CD4-positive, alpha-beta memory T cell (primary cell): ENCODE data around the gene LTBP1. TPM values are rescaled to one million over a fixed set of nuclear protein-coding genes. Genes with fewer than 3 reads are reported as not detected.

Experiments used
- CTCF ChIA-PET: fragments of 350-600 bp; sonication (Branson Sonifier 250); formaldehyde crosslinking; loops from one replicate; lab custom pipeline; 2021; ENCODE audit warnings: inconsistent platforms; ENCODE audit not compliant: partially characterized antibody; lab: Charles Lee
- POLR2A ChIA-PET: fragments of 350-600 bp; sonication (Branson Sonifier 250); formaldehyde crosslinking; loops from one replicate; lab custom pipeline; 2021; ENCODE audit not compliant: partially characterized antibody; lab: Charles Lee
- DNase-seq, 5 donors: peaks; one replicate each; pipeline versions ENCODE4 v3.0.0 to v3.0.0-alpha.2; 2020 to 2022; ENCODE audit warnings: mixed read lengths in 1 of 5
- H3K27ac ChIP-seq: one replicate; pipeline ENCODE4 v1.7.0; 2013; ENCODE audit warnings: low read depth, low read length
- H3K27me3 ChIP-seq: 2 replicates; pipeline ENCODE4 v1.7.0; 2013; ENCODE audit warnings: mild to moderate bottlenecking, low read length, moderate library complexity; ENCODE audit not compliant: insufficient read depth
- H3K36me3 ChIP-seq: 2 replicates; pipeline ENCODE4 v1.7.0; 2013; ENCODE audit warnings: mild to moderate bottlenecking, low read length, moderate library complexity; ENCODE audit not compliant: insufficient read depth
- H3K4me1 ChIP-seq: 2 replicates; pipeline ENCODE4 v1.7.0; 2013; ENCODE audit warnings: mild to moderate bottlenecking, low read length, moderate library complexity; ENCODE audit not compliant: insufficient read depth
- H3K4me3 ChIP-seq, 2 donors: one replicate each; pipeline ENCODE4 v1.7.0; 2013; ENCODE audit warnings: low read length in 2 of 2, mild to moderate bottlenecking in 1 of 2
- H3K9me3 ChIP-seq, 2 donors: one replicate each; pipeline ENCODE4 v1.7.0; 2013; ENCODE audit warnings: low read length in 2 of 2, control low read depth in 1 of 2; ENCODE audit not compliant: control insufficient read depth in 1 of 2
- H3K27ac Mint-ChIP-seq, 7 donors: one replicate each; pipeline ENCODE4 v1.8.0; 2020 to 2021; ENCODE audit warnings: mixed read lengths in 7 of 7, mild to moderate bottlenecking in 6 of 7, inconsistent platforms in 3 of 7, moderate library complexity in 3 of 7
- H3K27me3 Mint-ChIP-seq, 2 donors: one replicate each; pipeline ENCODE4 v1.8.0; 2020 to 2021; ENCODE audit warnings: mixed read lengths in 2 of 2
- H3K36me3 Mint-ChIP-seq, 2 donors: one replicate each; pipeline ENCODE4 v1.8.0; 2020 to 2021; ENCODE audit warnings: mixed read lengths in 2 of 2, inconsistent platforms in 1 of 2, mild to moderate bottlenecking in 1 of 2
- H3K4me1 Mint-ChIP-seq, 4 donors: one replicate each; pipeline ENCODE4 v1.8.0; 2020 to 2021; ENCODE audit warnings: mixed read lengths in 4 of 4, mild to moderate bottlenecking in 1 of 4
- H3K4me3 Mint-ChIP-seq, 8 donors: one replicate each; pipeline ENCODE4 v1.8.0; 2020 to 2021; ENCODE audit warnings: mixed read lengths in 8 of 8, mild to moderate bottlenecking in 7 of 8, moderate library complexity in 6 of 8, inconsistent platforms in 3 of 8
- H3K9me3 Mint-ChIP-seq, 8 donors: one replicate each; pipeline ENCODE4 v1.8.0; 2020 to 2021; ENCODE audit warnings: mixed read lengths in 8 of 8, mild to moderate bottlenecking in 5 of 8, inconsistent platforms in 3 of 8, moderate library complexity in 1 of 8
- intact Hi-C: fragments of 100-400 bp; cut with micrococcal nuclease; formaldehyde crosslinking; loops from one replicate; pipeline ENCODE4 v1.15.1; 2023
- polyA plus RNA-seq, 2 donors: library from polyadenylated mRNA; unstranded; fragments of 300-500 nt; fragmentation: Illumina TruSeq; gene quantifications; one replicate each; pipeline ENCODE4 v1.2.3, GENCODE V29; 2021
- total RNA-seq, 2 experiments: library from RNA; stranded (reverse); gene quantifications; one replicate each; pipeline ENCODE4 v1.2.3, GENCODE V29; 2021

The LTBP1 gene
- total and polyA plus RNA-seq, 4 experiments from 2014 or later: 0.44 TPM; not detected in 3

DNA sequence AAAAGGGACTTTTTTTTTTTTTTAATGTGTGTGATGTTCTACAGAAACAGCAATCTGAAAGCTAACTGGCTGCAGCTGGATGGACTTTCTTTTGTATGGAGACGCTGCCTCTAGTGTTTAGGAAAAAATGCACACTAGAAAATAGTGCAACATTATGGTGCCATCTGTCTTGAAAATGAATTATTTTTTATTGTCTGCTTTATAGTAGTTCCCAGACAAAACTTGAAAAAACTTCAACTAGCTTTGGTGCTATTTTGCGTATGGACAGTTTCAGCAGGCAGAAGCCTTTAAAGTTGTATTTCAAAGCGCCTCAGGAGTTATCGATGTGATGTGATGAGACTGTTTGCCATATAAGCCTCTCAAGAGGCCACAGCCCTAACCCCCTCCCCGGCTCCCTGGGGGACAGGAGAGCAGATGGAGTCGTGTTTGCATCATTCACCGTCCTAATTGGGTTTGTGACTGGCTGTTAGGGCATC lies 86.9 kb downstream of the LTBP1 start:
- no peaks in the 10 kb centered on the region for H3K4me1 ChIP-seq
- H3K27me3 Mint-ChIP-seq: peaks cover 0 to 2% of the 10 kb centered on the region in 2 donors
- CTCF ChIA-PET: interaction anchor here (0.6 to 1.2 kb wide), 2 partner anchors 8 to 46 kb away, joined by 3 read pairs; no protein-coding TSS in a partner anchor

DNA sequence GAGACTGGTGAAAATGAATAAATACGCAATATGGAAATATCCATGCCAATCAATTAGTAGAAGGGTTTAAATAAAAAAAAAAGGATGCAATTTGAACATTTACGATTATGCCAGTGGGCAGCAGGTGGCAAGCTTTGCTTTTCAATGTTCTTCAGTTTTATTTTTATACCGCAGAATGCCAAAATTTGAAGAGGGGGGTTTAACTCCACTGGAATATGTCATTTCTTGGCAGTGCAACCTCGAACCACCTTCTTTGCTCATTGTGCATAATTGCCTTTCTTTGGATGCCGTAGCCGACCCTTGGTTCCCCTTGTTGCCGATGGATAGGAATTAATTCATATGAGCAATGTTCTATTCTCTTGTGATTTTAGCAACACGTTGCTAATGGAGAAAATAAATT lies 88.0 kb downstream of the LTBP1 start:
- no peaks in the 10 kb centered on the region for H3K27me3 ChIP-seq
- peaks cover 2 to 4% of the 10 kb centered on the region in 2 donors for H3K27me3 Mint-ChIP-seq
- H3K4me1 Mint-ChIP-seq: no peaks in the 10 kb centered on the region
- H3K27ac ChIP-seq: no peak overlapping the region
- ChIA-PET POLR2A (no interaction called here), CTCF (interaction anchor here (0.7 to 1.2 kb wide), 2 partner anchors 9 to 323 kb away, joined by 3 read pairs; no protein-coding TSS in a partner anchor)
- H3K4me1 ChIP-seq: no peaks in the 10 kb centered on the region
- no peaks in the 10 kb centered on the region for H3K36me3 ChIP-seq
- peaks cover 0 to 3% (median 0%) of the 10 kb centered on the region in 8 donors for H3K9me3 Mint-ChIP-seq
- intact Hi-C loops: no loop called here
- H3K27ac Mint-ChIP-seq: no peak overlapping the region
- H3K4me3 ChIP-seq: no peak overlapping the region
- no peaks in the 10 kb centered on the region for H3K9me3 ChIP-seq
- DNase-seq: no peak
- no peaks in the 10 kb centered on the region for H3K36me3 Mint-ChIP-seq
- no peak overlapping the region for H3K4me3 Mint-ChIP-seq

More for the DNA sequence above, 86.9 kb downstream of the LTBP1 start:
- Histone ChIP-seq H3K27ac (no peak overlapping the region), H3K36me3 (no peaks in the 10 kb centered on the region), H3K4me3 (no peak overlapping the region), H3K9me3 (no peaks in the 10 kb centered on the region), H3K27me3 (no peaks in the 10 kb centered on the region)
- no peak for DNase-seq
- H3K4me1 Mint-ChIP-seq: no peaks in the 10 kb centered on the region
- no peak overlapping the region for H3K4me3 Mint-ChIP-seq
- POLR2A ChIA-PET: no interaction called here
- no peaks in the 10 kb centered on the region for H3K36me3 Mint-ChIP-seq
- intact Hi-C loops: no loop called here
- no peak overlapping the region for H3K27ac Mint-ChIP-seq
- peaks cover 0 to 2% (median 0%) of the 10 kb centered on the region in 8 donors for H3K9me3 Mint-ChIP-seq

DNA sequence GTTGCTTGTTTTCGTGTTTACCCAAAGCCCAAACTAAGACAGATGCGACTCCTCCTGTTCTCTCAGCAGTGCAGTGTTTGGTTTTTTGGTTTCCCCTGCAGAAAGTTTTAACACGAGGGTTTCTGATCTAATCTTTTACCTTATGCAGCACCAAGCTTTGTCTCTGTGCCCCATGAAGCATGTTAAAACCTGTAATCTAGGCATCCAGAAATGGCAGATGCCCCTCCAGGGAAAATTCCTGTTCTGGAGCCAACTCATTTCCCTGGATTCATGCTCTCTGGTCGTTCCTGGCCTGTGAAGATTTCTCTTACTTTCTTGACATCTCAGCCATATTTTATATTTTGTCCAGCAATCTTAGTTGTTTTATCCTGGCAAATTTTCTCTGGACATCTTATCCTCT lies 91.5 kb downstream of the LTBP1 start:
- H3K27me3 ChIP-seq: no peaks in the 10 kb centered on the region
- ChIA-PET POLR2A (no interaction called here), CTCF (no interaction called here)
- H3K27ac ChIP-seq: no peak overlapping the region
- intact Hi-C loops: no loop called here
- Mint-ChIP-seq H3K4me3 (no peak overlapping the region), H3K27me3 (peaks cover 2 to 6% of the 10 kb centered on the region in 2 donors), H3K36me3 (no peaks in the 10 kb centered on the region), H3K4me1 (no peaks in the 10 kb centered on the region), H3K9me3 (peaks cover 0 to 2% (median 0%) of the 10 kb centered on the region in 8 donors), H3K27ac (no peak overlapping the region)
- H3K9me3 ChIP-seq: no peaks in the 10 kb centered on the region
- no peaks in the 10 kb centered on the region for H3K4me1 ChIP-seq
- no peak for DNase-seq
- H3K4me3 ChIP-seq: no peak overlapping the region
- H3K36me3 ChIP-seq: no peaks in the 10 kb centered on the region

- peaks cover 0 to 2% (median 0%) of the 10 kb centered on the region in 8 donors for H3K9me3 Mint-ChIP-seq
- CTCF ChIA-PET: no interaction called here
Measured at GRCh38 chr2:33038799-33039198, 92.0 kb downstream of the LTBP1 start.

DNA sequence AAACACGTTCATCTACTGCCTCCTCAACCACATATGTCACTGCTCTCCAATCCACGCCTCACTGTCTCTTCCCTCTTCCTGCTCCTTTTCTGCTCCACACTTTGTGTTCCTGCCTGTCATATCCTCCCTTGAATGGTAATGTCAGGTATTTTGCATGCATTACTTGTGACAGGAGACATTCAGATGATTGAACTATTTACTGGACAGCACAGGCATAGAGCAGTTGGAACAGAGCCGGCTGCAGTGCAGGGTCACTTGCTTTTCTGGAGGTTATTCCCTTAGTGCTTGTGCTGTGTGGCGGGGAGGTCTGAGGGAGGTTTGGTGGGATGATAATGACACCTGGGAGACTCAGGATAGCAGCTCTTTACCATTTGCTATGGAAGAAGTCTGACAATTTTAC lies 93.8 kb downstream of the LTBP1 start:
- Histone ChIP-seq H3K27me3 (no peaks in the 10 kb centered on the region), H3K9me3 (no peaks in the 10 kb centered on the region), H3K36me3 (no peaks in the 10 kb centered on the region), H3K27ac (no peak overlapping the region), H3K4me1 (no peaks in the 10 kb centered on the region), H3K4me3 (no peak overlapping the region)
- H3K9me3 Mint-ChIP-seq: peaks cover 0 to 5% (median 0%) of the 10 kb centered on the region in 8 donors
- intact Hi-C loops: no loop called here
- no peak overlapping the region for H3K4me3 Mint-ChIP-seq
- no peaks in the 10 kb centered on the region for H3K4me1 Mint-ChIP-seq
- no peak overlapping the region for H3K27ac Mint-ChIP-seq
- no peak for DNase-seq
- POLR2A ChIA-PET: no interaction called here
- CTCF ChIA-PET: no interaction called here
- no peaks in the 10 kb centered on the region for H3K36me3 Mint-ChIP-seq
- peaks cover 2 to 6% of the 10 kb centered on the region in 2 donors for H3K27me3 Mint-ChIP-seq

More at GRCh38 chr2:33038799-33039198, 92.0 kb downstream of the LTBP1 start:
- Histone ChIP-seq H3K27me3 (no peaks in the 10 kb centered on the region), H3K36me3 (no peaks in the 10 kb centered on the region), H3K9me3 (no peaks in the 10 kb centered on the region), H3K4me1 (no peaks in the 10 kb centered on the region), H3K27ac (no peak overlapping the region), H3K4me3 (no peak overlapping the region)
- Mint-ChIP-seq H3K27me3 (peaks cover 2 to 6% of the 10 kb centered on the region in 2 donors), H3K27ac (no peak overlapping the region), H3K4me3 (no peak overlapping the region), H3K36me3 (no peaks in the 10 kb centered on the region), H3K4me1 (no peaks in the 10 kb centered on the region)
- POLR2A ChIA-PET: no interaction called here
- no peak for DNase-seq
- intact Hi-C loops: no loop called here

DNA sequence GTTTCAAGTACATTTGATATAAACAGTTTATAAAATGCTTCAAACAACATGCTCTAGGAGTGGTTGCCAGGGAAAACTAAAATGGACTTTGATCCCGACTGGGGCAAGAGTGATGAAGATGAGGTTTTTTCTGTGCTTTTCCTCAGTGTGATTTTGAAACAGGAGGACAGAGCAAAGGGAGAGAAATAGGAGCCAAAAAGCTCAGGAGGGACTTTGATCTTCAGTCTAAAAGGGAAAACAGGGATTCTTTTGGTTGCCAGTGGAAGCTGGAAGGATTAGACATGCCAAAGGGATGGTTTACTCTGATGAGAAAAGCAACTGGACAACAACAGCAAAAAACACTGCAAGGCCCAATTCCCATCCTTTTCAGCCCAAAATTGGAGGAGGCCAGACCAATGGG lies 95.5 kb downstream of the LTBP1 start:
- CTCF ChIA-PET: no interaction called here
- peaks cover 0 to 5% (median 0%) of the 10 kb centered on the region in 8 donors for H3K9me3 Mint-ChIP-seq
- no peaks in the 10 kb centered on the region for H3K4me1 Mint-ChIP-seq
- peak overlapping the region in 1 of 7 donors; percentile 48 for H3K27ac Mint-ChIP-seq
- POLR2A ChIA-PET: no interaction called here
- no peak for DNase-seq
- no peaks in the 10 kb centered on the region for H3K4me1 ChIP-seq
- intact Hi-C loops: no loop called here
- no peaks in the 10 kb centered on the region for H3K36me3 Mint-ChIP-seq
- H3K4me3 ChIP-seq: no peak overlapping the region
- H3K36me3 ChIP-seq: no peaks in the 10 kb centered on the region
- peaks cover 2 to 8% of the 10 kb centered on the region in 2 donors for H3K27me3 Mint-ChIP-seq
- H3K27me3 ChIP-seq: no peaks in the 10 kb centered on the region
- H3K27ac ChIP-seq: no peak overlapping the region
- no peak overlapping the region for H3K4me3 Mint-ChIP-seq
- H3K9me3 ChIP-seq: no peaks in the 10 kb centered on the region

GRCh38 chr2:33042819-33043218 lies 96.1 kb downstream of the LTBP1 start:
- intact Hi-C loops: no loop called here
- no peaks in the 10 kb centered on the region for H3K36me3 ChIP-seq
- H3K9me3 ChIP-seq: no peaks in the 10 kb centered on the region
- no peaks in the 10 kb centered on the region for H3K4me1 ChIP-seq
- H3K27me3 ChIP-seq: no peaks in the 10 kb centered on the region
- no peak overlapping the region for H3K4me3 ChIP-seq
- DNase-seq: no peak
- Mint-ChIP-seq H3K27me3 (peaks cover 3 to 9% of the 10 kb centered on the region in 2 donors), H3K4me1 (no peaks in the 10 kb centered on the region), H3K27ac (no peak overlapping the region), H3K9me3 (peaks cover 0 to 5% (median 0%) of the 10 kb centered on the region in 8 donors), H3K36me3 (no peaks in the 10 kb centered on the region), H3K4me3 (no peak overlapping the region)
- ChIA-PET POLR2A (no interaction called here), CTCF (no interaction called here)
- no peak overlapping the region for H3K27ac ChIP-seq
